Measurements from ENCODE around the gene SH3GL1.
A peak's percentile ranks its signal among the peaks of the same experiment; 100 is the strongest.

Gene SH3GL1

GRCh38 chr19:4431808-4432674, 31.7 kb upstream of the SH3GL1 start:
- DNase-seq: no peak

- no peak for DNase-seq
Measured at GRCh38 chr19:4431296-4431695, 30.9 kb upstream of the SH3GL1 start.

- DNase-seq: no peak
Measured at GRCh38 chr19:4430760-4431159, 30.4 kb upstream of the SH3GL1 start.

GRCh38 chr19:4429771-4430171, 29.4 kb upstream of the SH3GL1 start:
- no peak for DNase-seq

- no peak for DNase-seq
Measured at GRCh38 chr19:4429256-4429655, 28.9 kb upstream of the SH3GL1 start.

GRCh38 chr19:4428326-4428975, 28.1 kb upstream of the SH3GL1 start:
- no peak for DNase-seq

GRCh38 chr19:4425537-4425936, 25.2 kb upstream of the SH3GL1 start:
- DNase-seq: no peak

GRCh38 chr19:4423416-4424126, 23.2 kb upstream of the SH3GL1 start:
- no peak for DNase-seq

GRCh38 chr19:4416268-4416667, 15.9 kb upstream of the SH3GL1 start:
- no peak for DNase-seq

- DNase-seq: no peak
Measured at GRCh38 chr19:4415352-4415751, 15.0 kb upstream of the SH3GL1 start.

GRCh38 chr19:4414800-4415321, 14.5 kb upstream of the SH3GL1 start:
- no peak for DNase-seq

- no peak for DNase-seq
Measured at GRCh38 chr19:4414144-4414799, 13.9 kb upstream of the SH3GL1 start.

GRCh38 chr19:4413588-4413987, 13.2 kb upstream of the SH3GL1 start:
- DNase-seq: no peak

- no peak for DNase-seq
Measured at GRCh38 chr19:4409123-4409933, 9.0 kb upstream of the SH3GL1 start.

- DNase-seq: no peak
Measured at GRCh38 chr19:4406626-4407025, 6.3 kb upstream of the SH3GL1 start.

- DNase-seq: no peak
Measured at GRCh38 chr19:4405977-4406376, 5.6 kb upstream of the SH3GL1 start.

- no peak for DNase-seq
Measured at GRCh38 chr19:4403005-4403761, 2.8 kb upstream of the SH3GL1 start.

- DNase-seq: peak; percentile 99
Measured at GRCh38 chr19:4402171-4403004, 2.0 kb upstream of the SH3GL1 start, which contains the start of gene CHAF1A. Gene CHAF1A (plus strand): TSS chr19:4402640. CDS start chr19:4402763, 123 bp downstream.

GRCh38 chr19:4401769-4402170, 1.4 kb upstream of the SH3GL1 start:
- DNase-seq: no peak

- DNase-seq: peak; percentile 17
Measured at GRCh38 chr19:4399812-4400134, 574 bp downstream of the SH3GL1 start.
